Sigmoid colon (tissue), 7 donors: ENCODE results near the gene XDH. TPM values are rescaled to one million over a fixed set of nuclear protein-coding genes. Genes with fewer than 3 reads are reported as not detected.

Experiments used
- DNase-seq: peaks from one replicate; pipeline ENCODE4 v3.0.0-alpha.2; 2019
- H3K27ac ChIP-seq, 4 donors: fragments of 200-600 bp; sonication (generic); one replicate each; pipeline ENCODE4 v1.5.1; 2016 to 2019; ENCODE audit warnings: mild to moderate bottlenecking in 1 of 4
- H3K27me3 ChIP-seq, 3 donors: fragments of 200-600 bp; sonication (generic); one replicate each; pipeline ENCODE4 v1.5.1; 2019; ENCODE audit warnings: mild to moderate bottlenecking in 1 of 3
- H3K36me3 ChIP-seq, 4 donors: fragments of 200-600 bp; sonication (generic); one replicate each; pipeline ENCODE4 v1.5.1; 2016 to 2019
- H3K4me1 ChIP-seq, 4 donors: fragments of 200-600 bp; sonication (generic); one replicate each; pipeline ENCODE4 v1.5.1; 2017 to 2019
- H3K4me3 ChIP-seq, 4 donors: fragments of 200-600 bp; sonication (generic); one replicate each; pipeline ENCODE4 v1.5.1; 2017 to 2019; ENCODE audit warnings: mild to moderate bottlenecking in 2 of 4, moderate library complexity in 1 of 4
- H3K9me3 ChIP-seq, 4 donors: fragments of 200-600 bp in 3 of 4; sonication (generic) in 3 of 4; one replicate each; pipeline versions ENCODE4 v1.5.1 to v1.6.1; 2013 to 2019
- EP300 ChIP-seq, 4 donors: sonication (generic); formaldehyde crosslinking; IDR thresholded peaks; one replicate each; pipeline ENCODE4 v1.6.1; 2017; ENCODE audit warnings: antibody characterized with exemption in 4 of 4
- POLR2A ChIP-seq, 2 donors: fragments of 450-650 bp; IDR thresholded peaks; one replicate each; pipeline ENCODE4 v1.6.1; 2016; ENCODE audit warnings: antibody characterized with exemption in 2 of 2, mild to moderate bottlenecking in 2 of 2, moderate library complexity in 2 of 2
- POLR2AphosphoS5 ChIP-seq, 4 donors: sonication (generic); formaldehyde crosslinking; IDR thresholded peaks; one replicate each; pipeline ENCODE4 v1.6.1; 2017; ENCODE audit warnings: antibody characterized with exemption in 4 of 4
- WGBS, 2 donors: extraction: QIAGEN DNeasy Blood & Tissue Kit; methylation state at CpG; one replicate each; pipeline ENCODE4 v1.1.7; 2013; 5-methylcytosine and 5-hydroxymethylcytosine counted together
- intact Hi-C: fragments of 100-400 bp; cut with DNase I; formaldehyde crosslinking; loops from one replicate; pipeline ENCODE4 v1.15.1; 2023
- polyA plus RNA-seq, 3 donors: library from polyadenylated mRNA; stranded (reverse); fragments of 200-250 nt; gene quantifications; one replicate each; pipeline ENCODE4 v1.2.3, GENCODE V29; 2013
- total RNA-seq, 4 donors: library from RNA; depleted of rRNA; stranded (reverse); fragments of >200 nt; gene quantifications; one replicate each; pipeline ENCODE4 v1.1.0, GENCODE V29; 2016
- TF ChIP-seq, protein P1 (sequence below), 4 experiments: fragments of 450-650 bp in 3 of 4; fragments of 200-600 bp in 1 of 4; IDR thresholded peaks; one replicate each; pipeline ENCODE4 v1.5.1; 2016 to 2019; ENCODE audit warnings: antibody characterized with exemption in 4 of 4, mild to moderate bottlenecking in 3 of 4, moderate library complexity in 2 of 4
- donor health status: healthy with polysubstance abuse.
- donor health status: Bipolar disorder and iron deficiency.
- donor health status: healthy.

The XDH gene
- total and polyA plus RNA-seq, 7 donors = 0.71 to 30.1 (median 10.7) TPM; not detected in 3

DNA sequence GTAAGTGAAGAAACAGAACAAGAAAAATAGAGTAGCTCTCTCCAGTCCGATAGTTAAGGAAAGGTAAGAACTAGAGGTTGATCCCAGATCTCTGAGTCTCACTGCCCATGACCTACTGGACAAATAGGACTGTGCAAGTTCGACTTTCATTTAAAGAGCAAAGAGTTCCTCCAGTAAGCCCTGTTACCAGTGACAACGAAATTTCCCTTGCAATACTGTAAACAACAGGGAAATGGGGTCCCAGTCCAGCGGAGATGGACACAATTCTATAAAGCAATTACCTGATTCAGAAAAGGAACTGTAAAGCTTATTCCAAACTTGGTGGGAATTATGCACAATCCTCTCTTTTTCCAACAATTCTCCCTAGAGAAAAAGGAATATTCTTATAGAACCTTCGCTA lies 65.9 kb downstream of the XDH start:
- Histone ChIP-seq H3K9me3 (no peaks in the 10 kb centered on the region), H3K27ac (no peak overlapping the region), H3K36me3 (no peaks in the 10 kb centered on the region), H3K4me3 (no peak overlapping the region), H3K4me1 (no peaks in the 10 kb centered on the region), H3K27me3 (no peaks in the 10 kb centered on the region)
- TF ChIP-seq EP300 (IDR thresholded peaks at IDR 0.05) = no peak
- no peak for TF ChIP-seq POLR2A (IDR thresholded peaks at IDR 0.05)
- TF ChIP-seq POLR2AphosphoS5 (IDR thresholded peaks at IDR 0.05) = no peak
- TF ChIP-seq, protein P1, sequence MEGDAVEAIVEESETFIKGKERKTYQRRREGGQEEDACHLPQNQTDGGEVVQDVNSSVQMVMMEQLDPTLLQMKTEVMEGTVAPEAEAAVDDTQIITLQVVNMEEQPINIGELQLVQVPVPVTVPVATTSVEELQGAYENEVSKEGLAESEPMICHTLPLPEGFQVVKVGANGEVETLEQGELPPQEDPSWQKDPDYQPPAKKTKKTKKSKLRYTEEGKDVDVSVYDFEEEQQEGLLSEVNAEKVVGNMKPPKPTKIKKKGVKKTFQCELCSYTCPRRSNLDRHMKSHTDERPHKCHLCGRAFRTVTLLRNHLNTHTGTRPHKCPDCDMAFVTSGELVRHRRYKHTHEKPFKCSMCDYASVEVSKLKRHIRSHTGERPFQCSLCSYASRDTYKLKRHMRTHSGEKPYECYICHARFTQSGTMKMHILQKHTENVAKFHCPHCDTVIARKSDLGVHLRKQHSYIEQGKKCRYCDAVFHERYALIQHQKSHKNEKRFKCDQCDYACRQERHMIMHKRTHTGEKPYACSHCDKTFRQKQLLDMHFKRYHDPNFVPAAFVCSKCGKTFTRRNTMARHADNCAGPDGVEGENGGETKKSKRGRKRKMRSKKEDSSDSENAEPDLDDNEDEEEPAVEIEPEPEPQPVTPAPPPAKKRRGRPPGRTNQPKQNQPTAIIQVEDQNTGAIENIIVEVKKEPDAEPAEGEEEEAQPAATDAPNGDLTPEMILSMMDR (IDR thresholded peaks at IDR 0.05) = no peak
- DNase-seq = no peak
- intact Hi-C loops = no loop called here
- 83 to 87% methylated on average over 5 of the region's 5 CpGs for WGBS, 2 donors

DNA sequence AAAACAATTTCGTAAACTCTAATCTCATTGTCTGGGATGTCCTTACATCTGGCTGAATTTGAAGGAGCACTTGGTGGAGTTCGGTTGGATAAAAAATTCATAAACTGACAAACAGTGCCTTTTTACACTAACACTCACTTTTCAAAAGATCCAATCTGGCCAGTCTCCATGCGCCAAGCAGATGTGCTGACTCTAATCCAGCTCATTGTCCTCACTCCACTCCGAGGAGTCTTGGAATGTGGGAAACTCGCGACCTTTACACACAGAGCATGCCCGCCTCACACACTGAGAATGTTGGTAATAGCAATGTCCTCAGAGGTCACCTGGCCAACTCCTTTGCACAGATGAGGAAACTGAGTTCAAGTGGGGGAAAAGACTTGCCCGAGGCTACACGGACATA lies 66.8 kb downstream of the XDH start:
- Histone ChIP-seq H3K9me3 (no peaks in the 10 kb centered on the region), H3K4me3 (no peak overlapping the region), H3K4me1 (no peaks in the 10 kb centered on the region), H3K27ac (no peak overlapping the region), H3K36me3 (no peaks in the 10 kb centered on the region), H3K27me3 (no peaks in the 10 kb centered on the region)
- WGBS, 2 donors = 80 to 85% methylated on average over 9 of the region's 9 CpGs
- intact Hi-C loops = no loop called here
- TF ChIP-seq, protein P1 (IDR thresholded peaks at IDR 0.05) = no peak
- no peak for TF ChIP-seq POLR2AphosphoS5 (IDR thresholded peaks at IDR 0.05)
- no peak for TF ChIP-seq POLR2A (IDR thresholded peaks at IDR 0.05)
- no peak for DNase-seq

DNA sequence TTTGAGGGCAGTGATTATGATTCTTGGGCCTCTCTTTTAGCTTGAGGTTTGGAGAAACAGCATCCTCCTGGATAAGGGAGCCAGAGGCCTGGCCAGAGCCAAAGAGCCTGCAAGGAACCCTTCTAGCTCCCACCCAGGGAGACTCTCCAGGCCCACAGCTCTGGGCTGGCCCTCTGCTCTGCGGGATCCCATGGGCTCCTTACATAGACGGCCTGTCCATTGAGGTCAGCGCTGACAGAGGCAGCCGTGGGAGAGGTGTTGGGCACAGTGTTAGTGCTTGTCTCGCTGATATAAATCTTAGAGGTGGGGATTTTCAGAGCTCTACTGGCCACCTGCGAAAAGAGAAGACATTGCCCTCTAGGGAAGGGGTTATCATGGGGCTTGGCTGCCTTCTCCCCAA lies 67.2 kb downstream of the XDH start:
- no peak overlapping the region for H3K4me3 ChIP-seq
- TF ChIP-seq POLR2A (IDR thresholded peaks at IDR 0.05) = no peak
- no peak for TF ChIP-seq EP300 (IDR thresholded peaks at IDR 0.05)
- TF ChIP-seq POLR2AphosphoS5 (IDR thresholded peaks at IDR 0.05) = no peak
- TF ChIP-seq, protein P1 (IDR thresholded peaks at IDR 0.05) = no peak
- no peaks in the 10 kb centered on the region for H3K9me3 ChIP-seq
- no peaks in the 10 kb centered on the region for H3K27me3 ChIP-seq
- no peaks in the 10 kb centered on the region for H3K4me1 ChIP-seq
- no peak overlapping the region for H3K27ac ChIP-seq
- DNase-seq = no peak
- intact Hi-C loops = no loop called here
- WGBS, 2 donors = 89 to 95% methylated on average over 6 of the region's 6 CpGs
- no peaks in the 10 kb centered on the region for H3K36me3 ChIP-seq

DNA sequence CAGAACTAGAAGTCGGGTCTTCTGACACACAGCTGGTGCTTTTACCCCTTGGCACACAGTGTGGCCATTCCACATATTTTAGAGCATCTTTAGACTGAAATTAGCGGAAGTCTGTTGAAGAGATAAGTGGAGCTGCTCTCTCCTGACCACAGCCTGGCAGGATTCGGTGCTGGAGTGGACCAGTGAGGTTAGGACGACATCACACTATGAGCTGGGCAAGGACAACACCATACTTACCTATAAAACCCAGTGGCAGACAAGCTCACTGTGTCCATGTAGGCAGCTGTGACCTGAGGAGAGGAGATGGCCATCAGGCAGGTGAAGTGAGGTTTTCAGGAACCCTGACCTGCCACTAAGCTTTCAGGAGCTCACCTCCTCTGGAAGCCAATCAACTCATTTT lies 70.1 kb downstream of the XDH start:
- Histone ChIP-seq H3K36me3 (no peaks in the 10 kb centered on the region), H3K27me3 (no peaks in the 10 kb centered on the region), H3K27ac (no peak overlapping the region), H3K9me3 (no peaks in the 10 kb centered on the region), H3K4me1 (no peaks in the 10 kb centered on the region), H3K4me3 (no peak overlapping the region)
- intact Hi-C loops = no loop called here
- TF ChIP-seq EP300 (IDR thresholded peaks at IDR 0.05) (no peak), POLR2AphosphoS5 (IDR thresholded peaks at IDR 0.05) (no peak), POLR2A (IDR thresholded peaks at IDR 0.05) (no peak)
- TF ChIP-seq, protein P1 (IDR thresholded peaks at IDR 0.05) = no peak
- 89% methylated on average over 4 of the region's 4 CpGs for WGBS, 2 donors
- no peak for DNase-seq

DNA sequence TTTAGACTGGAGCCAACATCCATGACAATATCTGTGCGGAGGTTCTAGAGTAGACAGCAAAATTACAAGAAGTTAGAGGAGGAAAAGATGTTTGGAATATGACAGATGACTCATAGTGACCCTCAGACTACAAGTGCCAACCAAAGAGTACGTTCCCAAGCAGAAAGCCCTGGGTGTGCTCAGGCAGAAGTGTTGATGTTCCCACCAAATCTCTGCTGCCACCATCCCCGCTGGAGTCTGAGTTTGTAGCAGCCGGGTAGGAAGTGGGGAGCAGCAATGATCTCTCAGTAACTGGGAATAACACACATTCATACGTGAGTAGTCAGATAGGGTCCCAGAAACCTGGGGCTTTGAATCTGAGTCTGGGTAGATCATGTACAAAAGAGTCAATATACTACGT lies 73.2 kb downstream of the XDH start:
- no peaks in the 10 kb centered on the region for H3K9me3 ChIP-seq
- no peak overlapping the region for H3K4me3 ChIP-seq
- DNase-seq = no peak
- intact Hi-C loops = no loop called here
- no peak for TF ChIP-seq POLR2A (IDR thresholded peaks at IDR 0.05)
- TF ChIP-seq EP300 (IDR thresholded peaks at IDR 0.05) = no peak
- no peak for TF ChIP-seq POLR2AphosphoS5 (IDR thresholded peaks at IDR 0.05)
- TF ChIP-seq, protein P1 (IDR thresholded peaks at IDR 0.05) = no peak
- no peaks in the 10 kb centered on the region for H3K27me3 ChIP-seq
- peaks cover 0 to under 1% (median 0%) of the 10 kb centered on the region in 4 donors for H3K4me1 ChIP-seq
- no peak overlapping the region for H3K27ac ChIP-seq
- 91 to 92% methylated on average over 6 of the region's 6 CpGs for WGBS, 2 donors
- H3K36me3 ChIP-seq = no peaks in the 10 kb centered on the region
